Spleen (tissue), 11 donors: Measurements from ENCODE around the gene SAMD9L. TPM values are rescaled to one million over a fixed set of nuclear protein-coding genes. Genes with fewer than 3 reads are reported as not detected.
"Not testable (repeated sequence)": the region's sequence is repeated elsewhere in the genome, so short reads cannot be mapped to it uniquely, and the experiment has no call there.

Experiments
- DNase-seq: peaks from one replicate; pipeline ENCODE4 v3.0.0-alpha.2; 2020
- H3K27ac ChIP-seq, 8 donors: fragments of 200-600 bp; sonication (generic) in 7 of 8; 1 replicate in 4 of 8; 2 replicates in 4 of 8; pipeline versions ENCODE4 v1.5.0 to v1.8.0; 2016 to 2021; ENCODE audit warnings: inconsistent platforms in 4 of 8, mild to moderate bottlenecking in 4 of 8, moderate library complexity in 1 of 8
- H3K27me3 ChIP-seq, 7 donors: fragments of 200-600 bp; sonication (generic) in 6 of 7; replicated peaks in 1 of 7; 1 replicate in 4 of 7; 2 replicates in 3 of 7; pipeline versions ENCODE4 v1.5.0 to v1.8.0; 2016 to 2021; ENCODE audit warnings: inconsistent platforms in 3 of 7, mild to moderate bottlenecking in 1 of 7
- H3K36me3 ChIP-seq, 6 donors: fragments of 200-600 bp; sonication (generic) in 5 of 6; 1 replicate in 4 of 6; 2 replicates in 2 of 6; pipeline versions ENCODE4 v1.5.0 to v1.8.0; 2016 to 2021; ENCODE audit warnings: inconsistent platforms in 2 of 6
- H3K4me1 ChIP-seq, 6 donors: fragments of 200-600 bp; sonication (generic) in 5 of 6; 1 replicate in 3 of 6; 2 replicates in 3 of 6; pipeline versions ENCODE4 v1.5.0 to v1.8.0; 2016 to 2021; ENCODE audit warnings: inconsistent platforms in 3 of 6
- H3K4me3 ChIP-seq, 8 donors: fragments of 200-600 bp; sonication (generic) in 7 of 8; 1 replicate in 4 of 8; 2 replicates in 4 of 8; pipeline versions ENCODE4 v1.5.0 to v1.8.0; 2016 to 2021; ENCODE audit warnings: inconsistent platforms in 4 of 8, mild to moderate bottlenecking in 4 of 8, moderate library complexity in 2 of 8
- H3K9me3 ChIP-seq, 8 donors: fragments of 200-600 bp; sonication (generic) in 7 of 8; 1 replicate in 4 of 8; 2 replicates in 4 of 8; pipeline versions ENCODE4 v1.5.0 to v1.8.0; 2016 to 2021; ENCODE audit warnings: inconsistent platforms in 4 of 8
- CTCF ChIP-seq, 11 experiments: fragments of 200-600 bp in 7 of 11; fragments of 450-650 bp in 4 of 11; sonication (generic) in 4 of 11; IDR thresholded peaks in 8 of 11; conservative IDR thresholded peaks in 3 of 11; 1 replicate in 7 of 11; 2 replicates in 4 of 11; pipeline versions ENCODE4 v1.4.0 to v1.8.0; 2016 to 2021; ENCODE audit warnings: antibody characterized with exemption in 11 of 11, inconsistent platforms in 4 of 11, mild to moderate bottlenecking in 1 of 11
- POLR2A ChIP-seq, 3 donors: fragments of 450-650 bp; IDR thresholded peaks; one replicate each; pipeline ENCODE4 v1.5.1; 2017; ENCODE audit warnings: antibody characterized with exemption in 3 of 3, mild to moderate bottlenecking in 1 of 3
- POLR2AphosphoS5 ChIP-seq, 3 donors: sonication (generic); formaldehyde crosslinking; IDR thresholded peaks; one replicate each; pipeline ENCODE4 v1.5.1; 2017; ENCODE audit warnings: antibody characterized with exemption in 3 of 3
- WGBS, 5 donors: extraction: QIAGEN DNeasy Blood & Tissue Kit in 3 of 5; methylation state at CpG; one replicate each; pipeline versions ENCODE4 v1.1.5 to v1.1.7; 2013 to 2018; 5-methylcytosine and 5-hydroxymethylcytosine counted together
- intact Hi-C: fragments of 100-400 bp; cut with DNase I; formaldehyde crosslinking; loops from one replicate; pipeline ENCODE4 v1.15.0; 2023; ENCODE audit warnings: low total_unique reads
- polyA plus RNA-seq, 3 donors: library from polyadenylated mRNA; stranded (reverse); fragments of 200-250 nt; gene quantifications; one replicate each; pipeline ENCODE4 v1.2.1, GENCODE V29; 2013
- total RNA-seq, 7 donors: library from RNA; depleted of rRNA in 3 of 7; stranded (reverse); fragments of >200 nt in 3 of 7; fragmentation: NEBNext Ultra II Directional in 4 of 7; extraction: Animal tissue kit (Norgen Biotek cat#: 25700) in 4 of 7; gene quantifications; one replicate each; pipeline versions ENCODE4 v1.1.0 to v1.2.1, GENCODE V29; 2016 to 2021
- donor health status: healthy with polysubstance abuse.
- donor health status: DM: no; HTN: no; CAD: no; lungs with moderate emphysema.
- donor health status: DM: no; HTN: no; CAD: no.
- donor health status: Bipolar disorder and iron deficiency.
- donor health status: healthy.
- donor health status: DM: no; HTN: no; CAD: no.
- donor health status: DM: yes; HTN: yes; CAD: no.

Gene SAMD9L
- total and polyA plus RNA-seq, 10 donors = 8.5 to 61.3 (median 44.2) TPM

- no peak for TF ChIP-seq POLR2AphosphoS5 (IDR thresholded peaks at IDR 0.05)
- TF ChIP-seq CTCF (IDR thresholded peaks at IDR 0.05 in 8 of 11, conservative IDR thresholded peaks at IDR 0.05 in 3 of 11) = no peak
- TF ChIP-seq POLR2A (IDR thresholded peaks at IDR 0.05) = no peak
Observed at GRCh38 chr7:93140582-93141191, 7.5 kb downstream of the SAMD9L start.

GRCh38 chr7:93138576-93138975 is 9.6 kb downstream of the SAMD9L start:
- peaks cover 0 to 71% (median 63%) of the 10 kb centered on the region in 8 donors for H3K9me3 ChIP-seq
- no peaks in the 10 kb centered on the region for H3K27me3 ChIP-seq
- 90 to 99% (median 98%) methylated on average over 4 of the region's 4 CpGs for WGBS, 5 donors
- no peak overlapping the region for H3K27ac ChIP-seq
- peaks cover 19 to 94% (median 91%) of the 10 kb centered on the region in 6 donors for H3K36me3 ChIP-seq
- H3K4me3 ChIP-seq = no peak overlapping the region
- no peak for DNase-seq
- no peaks in the 10 kb centered on the region for H3K4me1 ChIP-seq
- no peak for TF ChIP-seq POLR2AphosphoS5 (IDR thresholded peaks at IDR 0.05)
- intact Hi-C loops = no loop called here

More at GRCh38 chr7:93140582-93141191, 7.5 kb downstream of the SAMD9L start:
- H3K27ac ChIP-seq = peak overlapping the region in 3 of 8 donors; percentile 32 to 43 (median 39)
- intact Hi-C loops = no loop called here
- no peaks in the 10 kb centered on the region for H3K27me3 ChIP-seq
- peak overlapping the region in 1 of 8 donors; percentile 6 for H3K4me3 ChIP-seq
- H3K9me3 ChIP-seq = peaks cover 0 to 50% (median 42%) of the 10 kb centered on the region in 8 donors
- H3K4me1 ChIP-seq = peaks cover under 1 to 14% (median 10%) of the 10 kb centered on the region in 6 donors
- DNase-seq = no peak
- 56 to 94% (median 82%) methylated on average over 3 of the region's 3 CpGs for WGBS, 5 donors
- H3K36me3 ChIP-seq = peaks cover 17 to 100% (median 93%) of the 10 kb centered on the region in 6 donors

DNA sequence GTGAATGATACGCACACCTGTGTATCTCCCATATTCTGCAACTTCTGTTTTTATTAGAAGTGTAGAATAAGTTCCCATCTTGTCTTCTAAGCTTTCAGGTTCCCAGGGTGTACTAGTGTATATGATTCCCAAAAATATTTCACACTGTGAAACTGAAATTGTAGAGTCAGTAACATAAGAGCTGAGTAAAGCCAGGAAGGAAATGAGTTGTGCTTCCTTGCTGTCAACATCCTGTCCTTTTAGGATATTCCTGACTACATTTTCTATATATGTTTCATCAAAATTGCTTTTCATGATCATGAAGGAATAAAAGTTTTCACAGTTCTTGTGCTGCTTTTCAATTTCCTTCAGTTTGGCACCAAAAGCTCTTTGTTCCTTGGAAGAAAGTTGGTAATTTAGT is 15.2 kb downstream of the SAMD9L start:
- H3K4me3 ChIP-seq = no peak overlapping the region
- no peaks in the 10 kb centered on the region for H3K27me3 ChIP-seq
- no peaks in the 10 kb centered on the region for H3K4me1 ChIP-seq
- DNase-seq = no peak
- peaks cover 12 to 38% (median 35%) of the 10 kb centered on the region in 6 donors for H3K36me3 ChIP-seq
- H3K27ac ChIP-seq = no peak overlapping the region
- WGBS, 5 donors = 89 to 100% (median 96%) methylated on average over 1 of the region's 1 CpG
- peaks cover 14 to 100% (median 100%) of the 10 kb centered on the region in 8 donors for H3K9me3 ChIP-seq
- intact Hi-C loops = no loop called here
- TF ChIP-seq POLR2AphosphoS5 (IDR thresholded peaks at IDR 0.05) = no peak

- peaks cover 18 to 100% (median 100%) of the 10 kb centered on the region in 8 donors for H3K9me3 ChIP-seq
- H3K36me3 ChIP-seq = peaks cover 10 to 30% (median 27%) of the 10 kb centered on the region in 6 donors
- intact Hi-C loops = no loop called here
- DNase-seq = no peak
- no peaks in the 10 kb centered on the region for H3K27me3 ChIP-seq
- WGBS, 5 donors = 90 to 98% (median 95%) methylated on average over 3 of the region's 3 CpGs
- no peak overlapping the region for H3K4me3 ChIP-seq
- no peak for TF ChIP-seq POLR2AphosphoS5 (IDR thresholded peaks at IDR 0.05)
- no peak for TF ChIP-seq CTCF (IDR thresholded peaks at IDR 0.05 in 8 of 11, conservative IDR thresholded peaks at IDR 0.05 in 3 of 11)
- no peak for TF ChIP-seq POLR2A (IDR thresholded peaks at IDR 0.05)
- H3K27ac ChIP-seq = no peak overlapping the region
- H3K4me1 ChIP-seq = no peaks in the 10 kb centered on the region
Observed at GRCh38 chr7:93132216-93132615, 16.0 kb downstream of the SAMD9L start.

- H3K4me3 ChIP-seq, H3K4me1 ChIP-seq, H3K27me3 ChIP-seq, DNase-seq, H3K27ac ChIP-seq, H3K36me3 ChIP-seq, intact Hi-C loops: not testable (repeated sequence)
- H3K9me3 ChIP-seq = peaks cover 15 to 95% (median 80%) of the 10 kb centered on the region in 8 donors
- WGBS, 5 donors = 94 to 100% (median 96%) methylated on average over 1 of the region's 1 CpG
Observed at GRCh38 chr7:93126954-93127353, 21.2 kb downstream of the SAMD9L start.

- H3K4me3 ChIP-seq, H3K27me3 ChIP-seq, H3K27ac ChIP-seq, DNase-seq, H3K4me1 ChIP-seq, intact Hi-C loops, H3K36me3 ChIP-seq: not testable (repeated sequence)
- 84 to 97% (median 94%) methylated on average over 3 of the region's 3 CpGs for WGBS, 5 donors
- peaks cover 6 to 76% (median 57%) of the 10 kb centered on the region in 8 donors for H3K9me3 ChIP-seq
Observed at GRCh38 chr7:93123532-93123931, 24.7 kb downstream of the SAMD9L start.
